ENCODE measurements around the gene PTPN6. TPM values are rescaled to one million over a fixed set of nuclear protein-coding genes. Genes with fewer than 3 reads are reported as not detected.

Gene PTPN6
- total RNA-seq, 2 donors from 2014 or later = 3.7 to 7.5 TPM

GRCh38 chr12:6928022-6928702, 23.0 kb upstream of the PTPN6 start:
- Histone ChIP-seq H3K36me3 (no peaks in the 10 kb centered on the region), H3K27ac (peak overlapping the region; percentile 99), H3K4me3 (peak overlapping the region; percentile 93 to 95), H3K9me3 (no peaks in the 10 kb centered on the region), H3K27me3 (no peaks in the 10 kb centered on the region), H3K4me1 (peaks cover 0 to 69% of the 10 kb centered on the region in 2 donors)
- DNase-seq (ENCODE audit: low spot score) = no peak
- TF ChIP-seq, protein P1, sequence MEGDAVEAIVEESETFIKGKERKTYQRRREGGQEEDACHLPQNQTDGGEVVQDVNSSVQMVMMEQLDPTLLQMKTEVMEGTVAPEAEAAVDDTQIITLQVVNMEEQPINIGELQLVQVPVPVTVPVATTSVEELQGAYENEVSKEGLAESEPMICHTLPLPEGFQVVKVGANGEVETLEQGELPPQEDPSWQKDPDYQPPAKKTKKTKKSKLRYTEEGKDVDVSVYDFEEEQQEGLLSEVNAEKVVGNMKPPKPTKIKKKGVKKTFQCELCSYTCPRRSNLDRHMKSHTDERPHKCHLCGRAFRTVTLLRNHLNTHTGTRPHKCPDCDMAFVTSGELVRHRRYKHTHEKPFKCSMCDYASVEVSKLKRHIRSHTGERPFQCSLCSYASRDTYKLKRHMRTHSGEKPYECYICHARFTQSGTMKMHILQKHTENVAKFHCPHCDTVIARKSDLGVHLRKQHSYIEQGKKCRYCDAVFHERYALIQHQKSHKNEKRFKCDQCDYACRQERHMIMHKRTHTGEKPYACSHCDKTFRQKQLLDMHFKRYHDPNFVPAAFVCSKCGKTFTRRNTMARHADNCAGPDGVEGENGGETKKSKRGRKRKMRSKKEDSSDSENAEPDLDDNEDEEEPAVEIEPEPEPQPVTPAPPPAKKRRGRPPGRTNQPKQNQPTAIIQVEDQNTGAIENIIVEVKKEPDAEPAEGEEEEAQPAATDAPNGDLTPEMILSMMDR (IDR thresholded peaks at IDR 0.05) = no peak

DNA sequence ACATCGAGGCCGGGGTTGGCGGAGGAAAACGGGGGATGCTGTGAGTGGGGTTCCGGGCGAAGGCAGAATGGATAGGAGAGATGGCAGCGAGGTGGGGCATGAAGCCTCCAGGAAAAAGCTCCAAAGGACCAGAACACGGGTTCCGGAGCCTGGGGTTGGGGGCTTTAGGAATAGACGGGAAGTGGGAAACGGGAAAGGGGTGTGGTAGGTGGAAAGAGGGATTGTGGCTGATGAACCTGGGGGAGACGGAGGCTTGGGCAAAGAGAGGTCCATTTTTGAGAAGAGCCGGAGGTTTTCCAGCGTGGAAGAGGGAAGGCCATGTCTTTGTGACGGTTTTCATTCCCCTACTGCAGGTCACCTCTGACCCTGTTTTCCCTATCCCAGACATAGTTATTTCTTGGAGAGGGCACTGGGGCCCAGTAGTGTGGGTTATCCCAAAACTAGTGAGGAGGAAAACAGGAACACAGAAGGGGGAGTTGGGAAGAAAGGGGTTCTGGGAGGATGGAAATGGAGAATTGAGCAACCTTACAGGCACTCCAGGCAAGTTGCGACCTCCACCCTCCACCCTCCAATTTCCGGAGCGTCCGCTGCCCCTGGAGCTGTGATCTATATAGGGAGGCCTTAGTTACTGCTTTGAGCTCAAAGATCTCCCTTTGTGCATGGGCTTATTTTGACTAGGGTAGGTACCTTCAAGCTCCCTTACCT, 22.3 kb upstream of the PTPN6 start:
- H3K36me3 ChIP-seq = peaks cover 3% of the 10 kb centered on the region
- no peaks in the 10 kb centered on the region for H3K9me3 ChIP-seq
- H3K4me1 ChIP-seq = peaks cover 0 to 73% of the 10 kb centered on the region in 2 donors
- H3K27ac ChIP-seq = peak overlapping the region; percentile 99
- peak overlapping the region; percentile 93 to 95 for H3K4me3 ChIP-seq
- TF ChIP-seq, protein P1 (IDR thresholded peaks at IDR 0.05) = no peak
- H3K27me3 ChIP-seq = no peaks in the 10 kb centered on the region
- no peak for DNase-seq (ENCODE audit: low spot score)

DNA sequence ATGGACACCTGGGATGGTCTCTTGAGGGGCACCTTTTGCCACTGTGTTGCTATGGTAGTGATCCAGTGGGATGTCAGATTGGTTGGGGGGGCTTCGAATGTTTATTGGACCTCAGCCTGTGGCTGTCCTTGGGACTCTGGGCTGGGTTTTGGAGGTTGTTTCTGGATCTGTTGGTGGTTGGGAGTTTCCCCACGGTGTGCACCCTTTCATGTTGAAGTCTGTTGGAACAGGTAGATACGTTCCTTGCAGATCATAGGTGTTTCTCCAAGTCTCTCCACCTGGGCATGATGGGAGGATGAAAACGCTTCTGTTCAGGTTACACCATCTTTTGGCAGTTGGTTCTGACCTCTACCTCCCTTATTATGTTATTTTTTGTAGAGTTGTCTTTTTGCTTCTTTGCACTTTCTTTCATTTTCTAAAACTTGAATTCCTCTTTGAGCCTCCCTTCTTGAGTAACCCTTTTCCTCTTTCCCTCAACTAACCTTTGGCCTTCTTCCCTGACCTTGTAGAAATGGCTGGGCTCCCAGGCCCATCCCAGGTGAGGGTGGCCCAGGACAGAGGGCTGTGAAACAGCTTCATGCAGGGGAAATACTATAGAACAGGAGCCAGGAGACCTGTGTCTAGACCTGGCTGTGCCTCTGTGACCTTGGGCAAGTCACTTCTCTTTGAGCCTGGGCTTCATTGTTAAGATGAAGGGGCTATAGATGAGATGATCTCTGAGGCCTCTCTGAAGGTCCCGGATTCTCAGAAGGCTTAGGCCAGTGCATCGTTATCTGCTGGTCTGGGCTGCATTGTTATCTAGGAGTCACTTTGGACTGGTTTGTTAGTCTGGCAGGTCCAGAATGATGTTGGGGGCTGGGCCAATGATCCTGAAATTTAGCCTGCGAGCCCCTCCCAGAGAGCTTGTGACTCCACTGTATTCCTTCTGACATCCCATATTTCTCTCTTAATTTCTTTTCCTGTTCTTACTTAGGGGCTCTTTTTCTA, 21.4 kb upstream of the PTPN6 start:
- DNase-seq (ENCODE audit: low spot score) = no peak
- Histone ChIP-seq H3K9me3 (no peaks in the 10 kb centered on the region), H3K27me3 (no peaks in the 10 kb centered on the region), H3K4me3 (peak overlapping the region; percentile 93 to 95), H3K4me1 (peaks cover 0 to 73% of the 10 kb centered on the region in 2 donors), H3K36me3 (peaks cover 11% of the 10 kb centered on the region), H3K27ac (peak overlapping the region; percentile 99)
- TF ChIP-seq, protein P1 (IDR thresholded peaks at IDR 0.05) = no peak

DNA sequence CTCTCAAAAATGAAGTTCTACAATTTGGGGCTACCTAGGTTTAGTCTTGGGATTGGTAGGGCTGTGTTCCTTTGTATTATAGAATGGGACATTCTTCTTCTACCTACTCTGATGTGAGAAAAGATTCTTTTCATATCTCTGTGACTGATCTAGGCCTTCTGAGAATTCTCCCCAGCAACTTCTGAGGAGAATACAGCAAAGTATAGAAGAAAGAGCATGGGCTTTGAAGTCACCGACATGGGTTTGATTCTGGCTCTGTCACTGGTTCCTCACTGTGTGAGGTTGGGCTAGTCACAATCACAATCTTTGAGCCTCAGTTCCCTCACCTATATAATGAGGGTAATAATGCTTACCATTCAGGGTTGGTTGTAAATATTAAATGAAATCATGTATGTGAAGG, 18.4 kb upstream of the PTPN6 start:
- H3K27ac ChIP-seq = peak overlapping the region in 1 of 2 donors; percentile 68
- peaks cover 28% of the 10 kb centered on the region for H3K36me3 ChIP-seq
- TF ChIP-seq, protein P1 (IDR thresholded peaks at IDR 0.05) = no peak
- H3K4me1 ChIP-seq = peaks cover 0 to 73% of the 10 kb centered on the region in 2 donors
- H3K9me3 ChIP-seq = no peaks in the 10 kb centered on the region
- no peak overlapping the region for H3K4me3 ChIP-seq
- no peaks in the 10 kb centered on the region for H3K27me3 ChIP-seq
- DNase-seq (ENCODE audit: low spot score) = no peak

GRCh38 chr12:6934110-6934509, 17.0 kb upstream of the PTPN6 start:
- Histone ChIP-seq H3K27me3 (no peaks in the 10 kb centered on the region), H3K4me1 (peaks cover 0 to 82% of the 10 kb centered on the region in 2 donors), H3K27ac (peak overlapping the region; percentile 65 to 68), H3K9me3 (no peaks in the 10 kb centered on the region), H3K4me3 (no peak overlapping the region), H3K36me3 (peaks cover 28% of the 10 kb centered on the region)
- DNase-seq (ENCODE audit: low spot score) = no peak
- TF ChIP-seq, protein P1 (IDR thresholded peaks at IDR 0.05) = no peak

All from right atrium auricular region (tissue), 2 donors.